HepG2 (cell line): ENCODE results near the gene COMMD3. TPM values are rescaled to one million over a fixed set of nuclear protein-coding genes. Genes with fewer than 3 reads are reported as not detected.

Experiments used
- ATAC-seq: fragments of 200-7000 bp; cut with Tn5 transposase; 3 replicates; pipeline ENCODE4 v1.9.1; 2020; ENCODE audit warnings: mild to moderate bottlenecking, moderate library complexity
- BruUV-seq: library from RNA; stranded (reverse); fragments of 400-500 nt; replicated peaks from 2 replicates; lab custom pipeline; 2021; lab: Mats Ljungman, UMichigan
- CTCF ChIA-PET: fragments of 300-600 bp; formaldehyde crosslinking; extraction: SDS; loops from one replicate; lab custom pipeline; 2021; ENCODE audit warnings: low total read pairs, inconsistent platforms, low intra/inter-chr PET ratio; lab: Yijun Ruan, JAX
- POLR2A ChIA-PET: fragments of 350-600 bp; sonication (Branson Sonifier 250); formaldehyde crosslinking; loops from one replicate; lab custom pipeline; 2020; ENCODE audit warnings: antibody characterized with exemption, inconsistent platforms; lab: Yijun Ruan, JAX
- DNase-seq: peaks from one replicate; pipeline ENCODE4 v3.0.0-alpha.2; 2015; ENCODE audit warnings: low spot score
- FAIRE-seq: peaks from 3 replicates; lab custom pipeline; 2011; peaks lifted over from hg19 to GRCh38; lab: Jason Lieb, UNC
- H2AFZ ChIP-seq: one replicate; pipeline ENCODE4 v1.6.1; 2011; ENCODE audit warnings: low read length, inconsistent platforms
- H3K27ac ChIP-seq: fragments of 300-600 bp; 3 replicates; pipeline ENCODE4 v1.8.0; 2011; ENCODE audit warnings: mixed run types, mild to moderate bottlenecking, mixed read lengths, low read length, inconsistent platforms; ENCODE audit not compliant: insufficient read depth; ENCODE audit errors: extremely low read length
- H3K27me3 ChIP-seq, 2 experiments: fragments of 200-600 bp in 1 of 2; 2 replicates in 1 of 2; 3 replicates in 1 of 2; pipeline versions ENCODE4 v1.6.0 to v1.8.0; 2011; ENCODE audit warnings: low read length in 2 of 2, mild to moderate bottlenecking in 2 of 2, moderate library complexity in 2 of 2, inconsistent platforms in 1 of 2; ENCODE audit not compliant: insufficient read depth in 2 of 2, control insufficient read depth in 1 of 2
- H3K36me3 ChIP-seq, 2 experiments: fragments of 200-600 bp in 1 of 2; replicated peaks in 1 of 2; 2 replicates in 1 of 2; 3 replicates in 1 of 2; pipeline versions ENCODE4 v1.5.1 to v1.8.0; 2011; ENCODE audit warnings: low read length in 2 of 2, inconsistent platforms in 1 of 2; ENCODE audit not compliant: insufficient read depth in 2 of 2, control insufficient read depth in 1 of 2
- H3K4me1 ChIP-seq: 2 replicates; pipeline ENCODE4 v1.5.1; 2012; ENCODE audit warnings: low read length, inconsistent platforms; ENCODE audit not compliant: insufficient read depth
- H3K4me2 ChIP-seq: 2 replicates; pipeline ENCODE4 v1.6.0; 2011; ENCODE audit warnings: low read depth, low read length, inconsistent platforms
- H3K4me3 ChIP-seq, 3 experiments: fragments of 200-600 bp in 1 of 3; sonication (generic), shearing (Covaris generic) in 1 of 3; replicated peaks in 1 of 3; 2 replicates each; pipeline ENCODE4 v1.5.1; 2011 to 2016; ENCODE audit warnings: low read length in 3 of 3, inconsistent platforms in 2 of 3, low read depth in 2 of 3, mild to moderate bottlenecking in 2 of 3, control low read depth in 1 of 3, mixed read lengths in 1 of 3; ENCODE audit not compliant: insufficient read depth in 1 of 3
- H3K79me2 ChIP-seq: one replicate; pipeline ENCODE4 v1.6.1; 2011; ENCODE audit warnings: low read length, inconsistent platforms; ENCODE audit not compliant: insufficient read depth
- H3K9ac ChIP-seq: 2 replicates; pipeline ENCODE4 v1.6.0; 2011; ENCODE audit warnings: mild to moderate bottlenecking, low read depth, low read length, inconsistent platforms; ENCODE audit not compliant: insufficient read depth
- H3K9me3 ChIP-seq: 2 replicates; pipeline ENCODE4 v1.5.1; 2012; ENCODE audit warnings: mild to moderate bottlenecking, low read length
- H4K20me1 ChIP-seq: 2 replicates; pipeline ENCODE4 v1.6.0; 2011; ENCODE audit warnings: inconsistent platforms, mild to moderate bottlenecking, low read length, moderate library complexity; ENCODE audit not compliant: insufficient read depth
- IRX3 ChIP-seq: sonication (generic); formaldehyde crosslinking; IDR thresholded peaks from 2 replicates; pipeline ENCODE4 v1.8.1; 2023; ENCODE audit warnings: mild to moderate bottlenecking, low read depth, missing genetic modification reagents, borderline replicate concordance
- KDM5A ChIP-seq: fragments of 200-600 bp; sonication (generic); IDR thresholded peaks from 2 replicates; pipeline ENCODE4 v1.7.0; 2018; ENCODE audit warnings: antibody characterized with exemption, mild to moderate bottlenecking, low read length, borderline replicate concordance
- RBFOX2 ChIP-seq: fragments of 200-400 bp; formaldehyde crosslinking; IDR thresholded peaks from 2 replicates; pipeline ENCODE4 v1.6.1; 2017; ENCODE audit warnings: low read depth, mild to moderate bottlenecking, low read length
- RBM39 ChIP-seq: fragments of 200-400 bp; formaldehyde crosslinking; IDR thresholded peaks from one replicate; pipeline ENCODE4 v1.6.1; 2018; ENCODE audit warnings: antibody characterized with exemption, mild to moderate bottlenecking, low read depth, low read length; ENCODE audit not compliant: poor library complexity, severe bottlenecking
- SKIL ChIP-seq: sonication (generic); formaldehyde crosslinking; IDR thresholded peaks from 2 replicates; pipeline ENCODE4 v1.8.0; 2022; ENCODE audit warnings: missing genetic modification reagents, mild to moderate bottlenecking, moderate library complexity, borderline replicate concordance
- THRA ChIP-seq: sonication (generic); formaldehyde crosslinking; IDR thresholded peaks from 2 replicates; pipeline ENCODE4 v1.4.0; 2020; ENCODE audit warnings: missing genetic modification reagents, borderline replicate concordance
- ZBTB14 ChIP-seq: sonication (generic); formaldehyde crosslinking; IDR thresholded peaks from 2 replicates; pipeline ENCODE4 v1.4.0; 2020; ENCODE audit warnings: missing genetic modification reagents
- ZMAT3 ChIP-seq: sonication (generic); formaldehyde crosslinking; conservative IDR thresholded peaks from 2 replicates; pipeline ENCODE4 v1.7.0; 2021; ENCODE audit warnings: missing genetic modification reagents
- ZNF414 ChIP-seq: sonication (generic); formaldehyde crosslinking; IDR thresholded peaks from 2 replicates; pipeline ENCODE4 v1.5.0; 2020; ENCODE audit warnings: missing genetic modification reagents
- ZNF777 ChIP-seq: sonication (generic); formaldehyde crosslinking; IDR thresholded peaks from 2 replicates; pipeline ENCODE4 v1.4.0; 2020; ENCODE audit warnings: missing genetic modification reagents
- WGBS: methylation state at CpG from one replicate; pipeline ENCODE4 v1.1.6; 2017; ENCODE audit warnings: low lambda C conversion rate; 5-methylcytosine and 5-hydroxymethylcytosine counted together
- in situ Hi-C: cut with HindIII; loops from 2 replicates; pipeline ENCODE4 v1.10.0; 2017; ENCODE audit warnings: low pct_unique_long_range_greater_than_20kb; ENCODE audit not compliant: extremely low pct_ligation_motif_present
- intact Hi-C: fragments of 100-400 bp; cut with micrococcal nuclease; formaldehyde crosslinking; loops from one replicate; pipeline ENCODE4 v1.10.0; 2022; ENCODE audit not compliant: unreplicated experiment
- polyA plus RNA-seq, 8 experiments: library from polyadenylated mRNA; depleted of rRNA in 3 of 8; stranded (reverse) in 7 of 8; unstranded in 1 of 8; fragments of >200 nt; fragmentation: Illumina TruSeq in 4 of 8; extraction: Trizol in 4 of 8; gene quantifications; 2 replicates each; pipeline versions ENCODE4 v1.2.1 to v1.2.3, GENCODE V29; 2011 to 2016; ENCODE audit warnings: low read depth in 4 of 8, missing spikeins in 1 of 8, mixed read lengths in 1 of 8; ENCODE audit not compliant: insufficient read depth in 1 of 8
- total RNA-seq, 5 experiments: library from RNA; depleted of rRNA; stranded (reverse); fragments of >200 nt; fragmentation: Illumina TruSeq; extraction: Trizol; gene quantifications; 2 replicates each; pipeline ENCODE4 v1.2.3, GENCODE V29; 2016; ENCODE audit warnings: low read depth in 1 of 5
- TF ChIP-seq, protein P1 (sequence below): IDR thresholded peaks from 2 replicates; pipeline ENCODE4 v1.6.1; 2016; ENCODE audit warnings: missing compliant biosample characterization, missing genetic modification reagents, borderline replicate concordance
- TF ChIP-seq, protein P2 (sequence below): sonication (generic); formaldehyde crosslinking; IDR thresholded peaks from 2 replicates; pipeline ENCODE4 v1.5.0; 2020; ENCODE audit warnings: mild to moderate bottlenecking, missing genetic modification reagents

COMMD3 gene
- total and polyA plus RNA-seq, 2 of the 13 experiments (the other 11 are each of a cell fraction or from before 2014, with no cell fraction given) = 38.7 to 54.4 TPM

GRCh38 chr10:22321156-22321923 lies 5.2 kb downstream of the COMMD3 start:
- Histone ChIP-seq H3K4me2 (peak overlapping the region; percentile 41), H4K20me1 (peaks cover 32% of the 10 kb centered on the region), H3K9me3 (no peaks in the 10 kb centered on the region), H3K79me2 (peaks cover 40% of the 10 kb centered on the region), H3K4me3 (peak overlapping the region; percentile 76 to 97 (median 89)), H2AFZ (no peak overlapping the region), H3K9ac (peak overlapping the region; percentile 87), H3K36me3 (no peaks in the 10 kb centered on the region), H3K27me3 (peaks cover 0 to 7% of the 10 kb centered on the region in 2 experiments; a peak in 2 of 5 replicates), H3K4me1 (peaks cover 62% of the 10 kb centered on the region), H3K27ac (peak overlapping the region; percentile 82)
- ATAC-seq (peak; percentile 63), DNase-seq (peak; percentile 35), FAIRE-seq (no peak)
- ChIA-PET CTCF (no interaction called here), POLR2A (interaction anchor here (2.0 kb wide), 1 partner anchor 19 kb away, joined by 9 read pairs; no protein-coding TSS in a partner anchor)
- intact Hi-C loops (loop anchor here (5.0 to 10.0 kb wide), 3 partner anchors 193 to 666 kb away; no protein-coding TSS in a partner anchor), in situ Hi-C loops (loop anchor here (25.0 kb wide), 2 partner anchors 391 to 809 kb away; partner anchors contain the start of gene PIP4K2A)
- WGBS = under 1% methylated on average over 43 of the region's 114 CpGs
- BruUV-seq = TSS peak; percentile 61
- TF ChIP-seq SKIL (no peak), ZBTB14 (peak; percentile 67), RBFOX2 (peak; percentile 86), KDM5A (no peak), IRX3 (CRISPR knock-in tag) (no peak), ZMAT3 (CRISPR knock-in tag) (peak; percentile 45; the same call in 1 of the 2 replicates), RBM39 (peak; percentile 77), ZNF777 (CRISPR knock-in tag) (no peak), THRA (CRISPR knock-in tag) (no peak), ZNF414 (CRISPR knock-in tag) (0 out of 2 replicates have a peak, but pooled peaks have one; percentile 36)
- TF ChIP-seq, protein P1, sequence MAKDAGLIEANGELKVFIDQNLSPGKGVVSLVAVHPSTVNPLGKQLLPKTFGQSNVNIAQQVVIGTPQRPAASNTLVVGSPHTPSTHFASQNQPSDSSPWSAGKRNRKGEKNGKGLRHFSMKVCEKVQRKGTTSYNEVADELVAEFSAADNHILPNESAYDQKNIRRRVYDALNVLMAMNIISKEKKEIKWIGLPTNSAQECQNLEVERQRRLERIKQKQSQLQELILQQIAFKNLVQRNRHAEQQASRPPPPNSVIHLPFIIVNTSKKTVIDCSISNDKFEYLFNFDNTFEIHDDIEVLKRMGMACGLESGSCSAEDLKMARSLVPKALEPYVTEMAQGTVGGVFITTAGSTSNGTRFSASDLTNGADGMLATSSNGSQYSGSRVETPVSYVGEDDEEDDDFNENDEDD (CRISPR knock-in tag) = no peak
- TF ChIP-seq, protein P2, sequence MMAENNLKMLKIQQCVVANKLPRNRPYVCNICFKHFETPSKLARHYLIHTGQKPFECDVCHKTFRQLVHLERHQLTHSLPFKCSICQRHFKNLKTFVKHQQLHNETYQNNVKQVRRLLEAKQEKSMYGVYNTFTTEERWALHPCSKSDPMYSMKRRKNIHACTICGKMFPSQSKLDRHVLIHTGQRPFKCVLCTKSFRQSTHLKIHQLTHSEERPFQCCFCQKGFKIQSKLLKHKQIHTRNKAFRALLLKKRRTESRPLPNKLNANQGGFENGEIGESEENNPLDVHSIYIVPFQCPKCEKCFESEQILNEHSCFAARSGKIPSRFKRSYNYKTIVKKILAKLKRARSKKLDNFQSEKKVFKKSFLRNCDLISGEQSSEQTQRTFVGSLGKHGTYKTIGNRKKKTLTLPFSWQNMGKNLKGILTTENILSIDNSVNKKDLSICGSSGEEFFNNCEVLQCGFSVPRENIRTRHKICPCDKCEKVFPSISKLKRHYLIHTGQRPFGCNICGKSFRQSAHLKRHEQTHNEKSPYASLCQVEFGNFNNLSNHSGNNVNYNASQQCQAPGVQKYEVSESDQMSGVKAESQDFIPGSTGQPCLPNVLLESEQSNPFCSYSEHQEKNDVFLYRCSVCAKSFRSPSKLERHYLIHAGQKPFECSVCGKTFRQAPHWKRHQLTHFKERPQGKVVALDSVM (CRISPR knock-in tag) = peak; percentile 95
